Uterus (tissue), 4 donors: ENCODE data around the gene CCSER2. TPM values are rescaled to one million over a fixed set of nuclear protein-coding genes. Genes with fewer than 3 reads are reported as not detected.

Experiments used
- DNase-seq, 2 donors: peaks; one replicate each; pipeline ENCODE4 v3.0.0-alpha.2; 2019 to 2020
- H3K27ac ChIP-seq, 2 donors: fragments of 200-600 bp; sonication (generic); 1 replicate in 1 of 2; 2 replicates in 1 of 2; pipeline ENCODE4 v1.5.1; 2016 to 2018
- H3K27me3 ChIP-seq, 2 donors: fragments of 200-600 bp; sonication (generic); one replicate each; pipeline ENCODE4 v1.5.1; 2018 to 2019; ENCODE audit warnings: control low read depth in 1 of 2
- H3K36me3 ChIP-seq, 2 donors: fragments of 200-600 bp; sonication (generic); one replicate each; pipeline ENCODE4 v1.5.1; 2019; ENCODE audit warnings: control low read depth in 1 of 2
- H3K4me1 ChIP-seq, 2 donors: fragments of 200-600 bp; sonication (generic); one replicate each; pipeline ENCODE4 v1.5.1; 2018 to 2019; ENCODE audit warnings: control low read depth in 1 of 2
- H3K4me3 ChIP-seq, 2 donors: fragments of 200-600 bp; sonication (generic); 1 replicate in 1 of 2; 2 replicates in 1 of 2; pipeline ENCODE4 v1.5.1; 2018 to 2019; ENCODE audit warnings: mild to moderate bottlenecking in 1 of 2
- H3K9me3 ChIP-seq, 2 donors: fragments of 200-600 bp; sonication (generic); one replicate each; pipeline ENCODE4 v1.5.1; 2019; ENCODE audit warnings: control low read depth in 1 of 2
- POLR2A ChIP-seq, 2 donors: fragments of 450-650 bp; IDR thresholded peaks; one replicate each; pipeline ENCODE4 v1.6.1; 2016; ENCODE audit warnings: antibody characterized with exemption in 2 of 2, mild to moderate bottlenecking in 1 of 2, moderate library complexity in 1 of 2
- intact Hi-C: fragments of 100-400 bp; cut with DNase I; formaldehyde crosslinking; loops from one replicate; pipeline ENCODE4 v1.15.1; 2023; ENCODE audit warnings: low total_unique reads
- total RNA-seq, 4 donors: library from RNA; depleted of rRNA in 3 of 4; stranded (reverse); fragments of >200 nt in 3 of 4; gene quantifications; one replicate each; pipeline versions ENCODE4 v1.1.0 to v1.2.4, GENCODE V29; 2014 to 2023
- TF ChIP-seq, protein P1 (sequence below), 4 experiments: fragments of 200-600 bp in 2 of 4; fragments of 450-650 bp in 2 of 4; sonication (generic) in 2 of 4; IDR thresholded peaks; one replicate each; pipeline ENCODE4 v1.5.1; 2016 to 2019; ENCODE audit warnings: antibody characterized with exemption in 4 of 4, mild to moderate bottlenecking in 2 of 4, moderate library complexity in 1 of 4
- donor health status: DM: yes; HTN: yes; CAD: no.

CCSER2 gene
- total RNA-seq, 4 donors from 2014 or later: 40.5 to 112 (median 54.0) TPM

DNA sequence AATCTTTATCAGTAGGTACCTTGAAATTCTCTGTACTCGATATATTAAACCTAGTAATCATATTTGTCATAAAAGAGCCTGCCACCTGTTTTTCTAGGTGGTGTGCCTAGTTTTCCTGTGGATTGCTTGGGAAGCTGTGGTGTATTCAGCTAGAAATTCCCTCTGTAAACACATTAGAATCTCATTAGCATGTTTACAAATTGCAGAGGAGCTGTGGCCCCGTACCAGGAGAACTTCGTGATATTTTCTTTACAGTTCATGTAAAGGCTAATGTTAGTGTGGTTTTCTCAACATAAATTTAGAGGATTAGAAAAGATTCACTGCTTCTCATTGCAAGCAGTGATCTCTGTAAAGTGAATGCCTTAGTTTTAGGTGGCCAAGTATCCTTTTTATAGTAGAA, 144.7 kb downstream of the CCSER2 start:
- H3K27ac ChIP-seq: no peak overlapping the region
- H3K4me1 ChIP-seq: no peaks in the 10 kb centered on the region
- H3K36me3 ChIP-seq: no peaks in the 10 kb centered on the region
- intact Hi-C loops: no loop called here
- H3K27me3 ChIP-seq: no peaks in the 10 kb centered on the region
- H3K4me3 ChIP-seq: no peak overlapping the region
- no peak for TF ChIP-seq POLR2A (IDR thresholded peaks at IDR 0.05)
- TF ChIP-seq, protein P1, sequence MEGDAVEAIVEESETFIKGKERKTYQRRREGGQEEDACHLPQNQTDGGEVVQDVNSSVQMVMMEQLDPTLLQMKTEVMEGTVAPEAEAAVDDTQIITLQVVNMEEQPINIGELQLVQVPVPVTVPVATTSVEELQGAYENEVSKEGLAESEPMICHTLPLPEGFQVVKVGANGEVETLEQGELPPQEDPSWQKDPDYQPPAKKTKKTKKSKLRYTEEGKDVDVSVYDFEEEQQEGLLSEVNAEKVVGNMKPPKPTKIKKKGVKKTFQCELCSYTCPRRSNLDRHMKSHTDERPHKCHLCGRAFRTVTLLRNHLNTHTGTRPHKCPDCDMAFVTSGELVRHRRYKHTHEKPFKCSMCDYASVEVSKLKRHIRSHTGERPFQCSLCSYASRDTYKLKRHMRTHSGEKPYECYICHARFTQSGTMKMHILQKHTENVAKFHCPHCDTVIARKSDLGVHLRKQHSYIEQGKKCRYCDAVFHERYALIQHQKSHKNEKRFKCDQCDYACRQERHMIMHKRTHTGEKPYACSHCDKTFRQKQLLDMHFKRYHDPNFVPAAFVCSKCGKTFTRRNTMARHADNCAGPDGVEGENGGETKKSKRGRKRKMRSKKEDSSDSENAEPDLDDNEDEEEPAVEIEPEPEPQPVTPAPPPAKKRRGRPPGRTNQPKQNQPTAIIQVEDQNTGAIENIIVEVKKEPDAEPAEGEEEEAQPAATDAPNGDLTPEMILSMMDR (IDR thresholded peaks at IDR 0.05): no peak
- DNase-seq: no peak
- H3K9me3 ChIP-seq: no peaks in the 10 kb centered on the region

DNA sequence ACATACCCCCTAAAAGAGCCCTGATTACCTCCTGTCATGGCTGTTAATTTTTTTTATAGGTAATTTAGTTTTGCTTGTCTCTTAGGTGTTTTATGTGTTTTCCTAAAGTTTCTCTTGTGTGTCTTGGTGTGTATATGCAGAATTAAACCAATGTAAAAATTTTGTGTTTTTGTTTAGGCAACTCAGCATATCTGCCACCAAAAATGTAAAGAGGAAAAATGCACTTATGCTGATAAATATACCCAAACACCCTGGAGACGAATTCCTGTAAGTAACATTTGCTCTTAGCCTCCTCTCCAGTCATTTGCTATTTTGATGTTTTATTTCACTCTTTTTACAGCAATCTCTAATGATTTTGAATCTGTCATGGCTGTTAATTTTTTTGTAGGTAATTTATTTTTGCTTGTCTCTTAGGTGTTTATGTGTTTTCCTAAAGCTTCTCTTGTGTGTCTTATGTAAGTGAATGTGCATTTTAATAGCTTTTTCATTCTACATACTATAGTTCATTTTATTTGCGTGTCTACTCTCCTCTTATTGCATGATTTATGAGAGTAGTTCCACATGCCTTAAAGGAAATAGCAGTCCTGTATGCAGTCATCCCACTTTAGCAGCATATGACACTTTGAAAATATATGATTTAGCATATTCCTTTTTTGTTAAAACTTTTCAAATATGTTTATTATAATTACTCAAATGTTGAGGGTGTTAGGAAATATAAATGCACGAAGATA, 149.2 kb downstream of the CCSER2 start:
- H3K9me3 ChIP-seq: no peaks in the 10 kb centered on the region
- no peaks in the 10 kb centered on the region for H3K27me3 ChIP-seq
- intact Hi-C loops: no loop called here
- no peak overlapping the region for H3K4me3 ChIP-seq
- no peaks in the 10 kb centered on the region for H3K36me3 ChIP-seq
- TF ChIP-seq, protein P1 (IDR thresholded peaks at IDR 0.05): no peak
- no peak for TF ChIP-seq POLR2A (IDR thresholded peaks at IDR 0.05)
- DNase-seq: no peak
- H3K4me1 ChIP-seq: no peaks in the 10 kb centered on the region
- H3K27ac ChIP-seq: no peak overlapping the region

DNA sequence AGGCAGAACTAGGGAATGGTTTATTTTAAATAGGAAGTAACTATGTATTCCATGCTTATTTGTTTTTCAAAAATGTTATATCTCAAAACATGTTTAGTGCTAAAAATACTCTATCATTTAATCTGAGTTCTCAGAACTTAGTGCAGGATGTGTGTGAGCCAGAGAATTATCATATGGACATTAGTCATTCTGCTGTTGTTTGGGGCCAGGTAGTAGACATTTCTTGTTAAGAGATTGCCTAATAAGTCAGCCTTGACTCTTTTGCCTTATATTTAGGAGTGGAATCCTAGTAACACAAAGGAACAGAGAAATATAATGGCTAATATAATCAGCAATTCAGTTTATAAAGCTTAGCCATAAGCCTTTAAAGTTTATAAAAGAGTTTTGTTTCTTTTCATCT, 149.8 kb downstream of the CCSER2 start:
- TF ChIP-seq, protein P1 (IDR thresholded peaks at IDR 0.05): no peak
- TF ChIP-seq POLR2A (IDR thresholded peaks at IDR 0.05): no peak
- intact Hi-C loops: no loop called here
- Histone ChIP-seq H3K9me3 (no peaks in the 10 kb centered on the region), H3K4me1 (no peaks in the 10 kb centered on the region), H3K4me3 (no peak overlapping the region), H3K27me3 (no peaks in the 10 kb centered on the region), H3K36me3 (no peaks in the 10 kb centered on the region), H3K27ac (no peak overlapping the region)
- DNase-seq: no peak

DNA sequence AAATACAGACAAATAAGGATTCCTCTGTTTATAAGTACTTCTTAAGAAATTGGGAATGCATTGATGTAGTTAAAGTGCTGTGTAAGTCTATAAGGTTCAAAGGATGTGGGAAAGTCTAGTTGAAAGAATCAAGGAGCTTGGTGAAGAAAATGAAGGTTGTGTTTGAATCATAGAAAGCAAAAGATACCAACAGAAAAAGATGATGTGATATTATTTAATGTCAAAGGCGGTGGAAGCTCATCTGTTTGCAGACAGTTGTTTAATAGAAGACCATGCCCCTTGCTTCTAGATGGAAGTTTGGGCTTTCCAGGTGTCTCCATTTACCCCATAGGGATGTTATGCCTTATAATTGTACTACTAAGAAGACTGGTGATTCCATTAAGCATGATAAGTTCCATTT, 150.3 kb downstream of the CCSER2 start:
- Histone ChIP-seq H3K27ac (no peak overlapping the region), H3K36me3 (no peaks in the 10 kb centered on the region), H3K4me3 (no peak overlapping the region), H3K4me1 (no peaks in the 10 kb centered on the region), H3K9me3 (no peaks in the 10 kb centered on the region), H3K27me3 (no peaks in the 10 kb centered on the region)
- no peak for DNase-seq
- TF ChIP-seq POLR2A (IDR thresholded peaks at IDR 0.05): no peak
- TF ChIP-seq, protein P1 (IDR thresholded peaks at IDR 0.05): no peak
- intact Hi-C loops: no loop called here

DNA sequence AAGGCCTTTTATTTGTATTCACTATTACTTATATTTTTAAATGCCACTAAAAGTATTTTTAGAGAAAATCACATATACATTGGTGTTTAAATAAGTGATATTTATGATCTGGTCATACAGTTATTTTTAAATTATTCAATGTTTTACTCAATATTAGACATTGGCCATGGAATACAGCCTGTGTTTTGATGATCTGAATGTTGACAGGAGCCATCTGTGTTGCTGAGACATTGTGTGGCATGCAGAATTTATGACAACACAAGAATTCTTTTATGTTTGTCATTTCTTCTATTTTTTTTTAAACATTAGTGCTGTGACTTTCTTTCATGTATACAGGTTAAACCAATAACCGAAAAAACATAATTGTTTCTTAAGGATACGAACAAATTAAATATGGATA, 156.2 kb downstream of the CCSER2 start:
- intact Hi-C loops: no loop called here
- H3K36me3 ChIP-seq: no peaks in the 10 kb centered on the region
- DNase-seq: no peak
- H3K4me1 ChIP-seq: no peaks in the 10 kb centered on the region
- H3K9me3 ChIP-seq: no peaks in the 10 kb centered on the region
- no peak overlapping the region for H3K27ac ChIP-seq
- H3K4me3 ChIP-seq: no peak overlapping the region
- H3K27me3 ChIP-seq: no peaks in the 10 kb centered on the region
- no peak for TF ChIP-seq POLR2A (IDR thresholded peaks at IDR 0.05)
- TF ChIP-seq, protein P1 (IDR thresholded peaks at IDR 0.05): no peak
